Liver (tissue), 9 donors: ENCODE results near the gene NFIX. TPM values are rescaled to one million over a fixed set of nuclear protein-coding genes. Genes with fewer than 3 reads are reported as not detected.

Experiments used
- DNase-seq: peaks from one replicate; pipeline ENCODE4 v3.0.0-alpha.2; 2017; ENCODE audit warnings: low spot score
- H3K27ac ChIP-seq, 2 donors: one replicate each; pipeline ENCODE4 v1.7.0; 2013; ENCODE audit warnings: inconsistent platforms in 2 of 2, low read length in 2 of 2, control low read depth in 1 of 2, low read depth in 1 of 2, mild to moderate bottlenecking in 1 of 2
- H3K27me3 ChIP-seq, 4 donors: one replicate each; pipeline versions ENCODE4 v1.6.1 to v1.7.0; 2013; ENCODE audit warnings: low read length in 3 of 4, inconsistent platforms in 1 of 4, mild to moderate bottlenecking in 1 of 4, moderate library complexity in 1 of 4; ENCODE audit not compliant: control insufficient read depth in 4 of 4, insufficient read depth in 4 of 4
- H3K36me3 ChIP-seq, 4 donors: one replicate each; pipeline versions ENCODE4 v1.6.1 to v1.7.0; 2013; ENCODE audit warnings: low read length in 3 of 4, mild to moderate bottlenecking in 3 of 4, low read depth in 1 of 4, moderate library complexity in 1 of 4; ENCODE audit not compliant: control insufficient read depth in 4 of 4, insufficient read depth in 3 of 4
- H3K4me1 ChIP-seq, 4 donors: one replicate each; pipeline versions ENCODE4 v1.6.1 to v1.7.0; 2013; ENCODE audit warnings: low read length in 3 of 4, mild to moderate bottlenecking in 3 of 4, moderate library complexity in 1 of 4; ENCODE audit not compliant: control insufficient read depth in 4 of 4, insufficient read depth in 4 of 4
- H3K4me3 ChIP-seq, 3 donors: one replicate each; pipeline versions ENCODE4 v1.6.1 to v1.7.0; 2013; ENCODE audit warnings: low read length in 3 of 3, control low read depth in 1 of 3, low read depth in 1 of 3, mild to moderate bottlenecking in 1 of 3
- H3K9ac ChIP-seq, 2 donors: one replicate each; pipeline ENCODE4 v1.7.0; 2013; ENCODE audit warnings: low read length in 2 of 2, mild to moderate bottlenecking in 2 of 2, moderate library complexity in 2 of 2, control low read depth in 1 of 2, low read depth in 1 of 2
- H3K9me3 ChIP-seq, 4 donors: one replicate each; pipeline versions ENCODE4 v1.6.1 to v1.7.0; 2013; ENCODE audit warnings: low read length in 3 of 4; ENCODE audit not compliant: control insufficient read depth in 4 of 4
- ATF3 ChIP-seq: IDR thresholded peaks from 2 replicates; pipeline ENCODE4 v1.6.1; 2016; ENCODE audit warnings: antibody characterized with exemption
- CTCF ChIP-seq: fragments of 150-350 bp; IDR thresholded peaks from 2 replicates; pipeline ENCODE4 v1.5.1; 2017; ENCODE audit warnings: improper control_type of control experiment, low read depth, low read length; ENCODE audit not compliant: missing input control
- EGR1 ChIP-seq, 2 donors: IDR thresholded peaks; 2 replicates each; pipeline ENCODE4 v1.6.1; 2016 to 2018; ENCODE audit warnings: antibody characterized with exemption in 2 of 2, low read depth in 2 of 2
- FOXA1 ChIP-seq: IDR thresholded peaks from 2 replicates; pipeline ENCODE4 v1.6.1; 2016; ENCODE audit warnings: antibody characterized with exemption
- FOXA2 ChIP-seq: IDR thresholded peaks from 2 replicates; pipeline ENCODE4 v1.6.1; 2016; ENCODE audit warnings: antibody characterized with exemption
- GABPA ChIP-seq, 2 donors: IDR thresholded peaks in 1 of 2; conservative IDR thresholded peaks in 1 of 2; 2 replicates each; pipeline ENCODE4 v1.6.1; 2016; ENCODE audit warnings: antibody characterized with exemption in 2 of 2, mild to moderate bottlenecking in 1 of 2, moderate library complexity in 1 of 2
- HNF4A ChIP-seq, 2 donors: conservative IDR thresholded peaks; 2 replicates each; pipeline ENCODE4 v1.6.1; 2016; ENCODE audit warnings: antibody characterized with exemption in 2 of 2, mild to moderate bottlenecking in 2 of 2
- HNF4G ChIP-seq: IDR thresholded peaks from 2 replicates; pipeline ENCODE4 v1.6.1; 2016; ENCODE audit warnings: antibody characterized with exemption
- JUND ChIP-seq, 2 donors: IDR thresholded peaks; 2 replicates each; pipeline ENCODE4 v1.6.1; 2016; ENCODE audit warnings: antibody characterized with exemption in 2 of 2
- MAX ChIP-seq: IDR thresholded peaks from 2 replicates; pipeline ENCODE4 v1.6.1; 2016; ENCODE audit warnings: antibody characterized with exemption
- NR2F2 ChIP-seq: IDR thresholded peaks from 2 replicates; pipeline ENCODE4 v1.6.1; 2016; ENCODE audit warnings: antibody characterized with exemption
- RAD21 ChIP-seq, 2 donors: IDR thresholded peaks; 2 replicates each; pipeline ENCODE4 v1.6.1; 2016; ENCODE audit warnings: antibody characterized with exemption in 2 of 2, mild to moderate bottlenecking in 2 of 2
- RXRA ChIP-seq, 2 donors: IDR thresholded peaks; 2 replicates each; pipeline ENCODE4 v1.6.1; 2017 to 2018; ENCODE audit warnings: antibody characterized with exemption in 2 of 2, mild to moderate bottlenecking in 1 of 2
- SP1 ChIP-seq: IDR thresholded peaks from 2 replicates; pipeline ENCODE4 v1.6.1; 2018; ENCODE audit warnings: antibody characterized with exemption, mild to moderate bottlenecking
- TAF1 ChIP-seq: conservative IDR thresholded peaks from 2 replicates; pipeline ENCODE4 v1.6.1; 2016; ENCODE audit warnings: antibody characterized with exemption, mild to moderate bottlenecking
- YY1 ChIP-seq: IDR thresholded peaks from 2 replicates; pipeline ENCODE4 v1.6.1; 2016; ENCODE audit warnings: antibody characterized with exemption, mild to moderate bottlenecking
- ZBTB33 ChIP-seq: IDR thresholded peaks from 2 replicates; pipeline ENCODE4 v1.6.1; 2016; ENCODE audit warnings: antibody characterized with exemption
- WGBS: extraction: QIAGEN DNeasy Blood & Tissue Kit; methylation state at CpG from one replicate; pipeline ENCODE4 v1.1.7; 2013; 5-methylcytosine and 5-hydroxymethylcytosine counted together
- polyA plus RNA-seq, 2 donors: library from polyadenylated mRNA; stranded (reverse) in 1 of 2; unstranded in 1 of 2; fragments of 200-250 nt in 1 of 2; fragments of >200 nt in 1 of 2; fragmentation: Nextera tagmentation in 1 of 2; extraction: Ambion mirVana in 1 of 2; gene quantifications; one replicate each; pipeline versions ENCODE4 v1.2.1 to v1.2.3, GENCODE V29; 2013 to 2015
- total RNA-seq, 2 donors: library from RNA; depleted of rRNA; stranded (reverse); fragments of >200 nt; gene quantifications; one replicate each; pipeline ENCODE4 v1.2.3, GENCODE V29; 2014
- donor health status: healthy.
- donor health status: healthy.
- donor health status: healthy.
- donor health status: healthy.
- donor health status: healthy.

NFIX gene
- total and polyA plus RNA-seq, 4 donors = 3.3 to 18.4 (median 12.6) TPM

GRCh38 chr19:12979974-12980373, 15.3 kb upstream of the NFIX start:
- H3K4me1 ChIP-seq = peaks cover 0 to 7% (median 2%) of the 10 kb centered on the region in 4 donors
- no peak overlapping the region for H3K9ac ChIP-seq
- TF ChIP-seq FOXA1 (no peak), JUND (IDR thresholded peaks at IDR 0.05) (no peak), ATF3 (no peak), FOXA2 (no peak), HNF4G (no peak)
- no peak overlapping the region for H3K27ac ChIP-seq
- H3K9me3 ChIP-seq = no peaks in the 10 kb centered on the region
- H3K36me3 ChIP-seq = no peaks in the 10 kb centered on the region
- no peaks in the 10 kb centered on the region for H3K27me3 ChIP-seq
- no peak for DNase-seq
- no peak overlapping the region for H3K4me3 ChIP-seq
- 87% methylated on average over 3 of the region's 3 CpGs for WGBS

GRCh38 chr19:12982648-12983047, 12.6 kb upstream of the NFIX start:
- Histone ChIP-seq H3K27me3 (no peaks in the 10 kb centered on the region), H3K36me3 (no peaks in the 10 kb centered on the region), H3K27ac (no peak overlapping the region), H3K9me3 (no peaks in the 10 kb centered on the region), H3K4me1 (peaks cover 0 to 7% (median 2%) of the 10 kb centered on the region in 4 donors), H3K9ac (no peak overlapping the region), H3K4me3 (no peak overlapping the region)
- no peak for DNase-seq
- WGBS = 88% methylated on average over 6 of the region's 6 CpGs
- TF ChIP-seq EGR1 (IDR thresholded peaks at IDR 0.05; ENCODE audit: low read depth in 2 of 2) (no peak), GABPA (IDR thresholded peaks at IDR 0.05 in 1 of 2, conservative IDR thresholded peaks at IDR 0.05 in 1 of 2) (no peak), RAD21 (IDR thresholded peaks at IDR 0.05) (no peak), YY1 (no peak), TAF1 (no peak), RXRA (IDR thresholded peaks at IDR 0.05) (no peak), HNF4A (conservative IDR thresholded peaks at IDR 0.05) (no peak), ATF3 (no peak), NR2F2 (no peak), ZBTB33 (no peak), MAX (no peak), SP1 (no peak), FOXA2 (no peak), FOXA1 (no peak)

GRCh38 chr19:12983091-12983490, 12.2 kb upstream of the NFIX start:
- Histone ChIP-seq H3K27me3 (no peaks in the 10 kb centered on the region), H3K9me3 (no peaks in the 10 kb centered on the region), H3K9ac (no peak overlapping the region), H3K4me3 (peak overlapping the region in 1 of 3 donors; percentile 26), H3K36me3 (no peaks in the 10 kb centered on the region), H3K4me1 (peaks cover 0 to 7% (median 2%) of the 10 kb centered on the region in 4 donors), H3K27ac (no peak overlapping the region)
- DNase-seq = no peak
- WGBS = 47% methylated on average over 10 of the region's 10 CpGs
- no peak for TF ChIP-seq YY1
- TF ChIP-seq RXRA (IDR thresholded peaks at IDR 0.05) = no peak
- TF ChIP-seq CTCF = no peak
- no peak for TF ChIP-seq NR2F2
- no peak for TF ChIP-seq FOXA2
- no peak for TF ChIP-seq HNF4A (conservative IDR thresholded peaks at IDR 0.05)
- TF ChIP-seq JUND (IDR thresholded peaks at IDR 0.05) = no peak
- no peak for TF ChIP-seq TAF1
- TF ChIP-seq EGR1 (IDR thresholded peaks at IDR 0.05; ENCODE audit: low read depth in 2 of 2) = no peak
- no peak for TF ChIP-seq GABPA (IDR thresholded peaks at IDR 0.05 in 1 of 2, conservative IDR thresholded peaks at IDR 0.05 in 1 of 2)
- no peak for TF ChIP-seq ZBTB33
- no peak for TF ChIP-seq SP1
- no peak for TF ChIP-seq FOXA1
- TF ChIP-seq MAX = no peak
